NCI-H774 (cell line): Measurements from ENCODE around the gene RHOBTB3.

Experiments
- DNase-seq: peaks from one replicate; lab custom pipeline; 2025; lab: John Stamatoyannopoulos, UW

Gene RHOBTB3

GRCh38 chr5:95763941-95764340, 32.8 kb downstream of the RHOBTB3 start:
- DNase-seq: no peak

DNA sequence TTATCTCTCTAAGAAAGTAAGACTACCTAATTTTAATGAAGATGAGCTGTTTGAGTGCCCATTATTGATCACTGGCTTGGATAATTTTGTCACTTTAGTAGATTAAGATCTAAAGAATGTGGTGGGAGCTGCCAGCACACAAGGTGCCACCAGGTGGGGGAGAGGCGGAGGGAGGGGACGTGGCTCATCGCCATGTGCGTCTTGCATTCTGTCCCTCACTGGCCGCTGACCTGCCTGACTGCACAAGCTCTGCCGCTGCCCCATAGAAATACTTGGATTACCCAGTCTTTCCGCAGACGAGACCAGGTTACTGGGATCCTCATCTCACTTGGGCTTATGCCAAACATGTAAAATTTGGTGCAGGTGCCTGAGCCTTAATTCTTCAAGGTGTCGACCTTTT, 37.6 kb downstream of the RHOBTB3 start:
- DNase-seq: no peak

- DNase-seq: no peak
These were observed 39.9 kb downstream of the RHOBTB3 start for GRCh38 chr5:95770830-95771708.

DNA sequence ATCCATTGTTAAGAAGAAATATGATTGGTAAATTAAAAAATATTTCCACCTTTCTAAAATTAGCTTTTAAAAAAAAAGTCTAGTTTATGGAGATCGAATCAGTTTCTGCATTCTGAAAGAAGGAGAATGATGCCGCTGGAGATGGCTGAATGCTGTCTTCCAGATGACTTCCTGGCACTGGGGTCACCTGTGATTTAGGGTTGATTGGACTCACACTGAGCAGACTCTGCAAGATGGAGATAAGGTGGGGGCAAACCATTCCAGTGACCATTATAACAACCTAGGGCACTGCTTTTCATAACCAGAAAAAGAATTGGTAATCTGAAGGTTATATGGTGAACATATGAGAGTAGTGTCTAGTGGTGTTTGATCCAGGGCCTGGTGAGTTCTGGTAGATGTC, 40.8 kb downstream of the RHOBTB3 start:
- DNase-seq: no peak

DNA sequence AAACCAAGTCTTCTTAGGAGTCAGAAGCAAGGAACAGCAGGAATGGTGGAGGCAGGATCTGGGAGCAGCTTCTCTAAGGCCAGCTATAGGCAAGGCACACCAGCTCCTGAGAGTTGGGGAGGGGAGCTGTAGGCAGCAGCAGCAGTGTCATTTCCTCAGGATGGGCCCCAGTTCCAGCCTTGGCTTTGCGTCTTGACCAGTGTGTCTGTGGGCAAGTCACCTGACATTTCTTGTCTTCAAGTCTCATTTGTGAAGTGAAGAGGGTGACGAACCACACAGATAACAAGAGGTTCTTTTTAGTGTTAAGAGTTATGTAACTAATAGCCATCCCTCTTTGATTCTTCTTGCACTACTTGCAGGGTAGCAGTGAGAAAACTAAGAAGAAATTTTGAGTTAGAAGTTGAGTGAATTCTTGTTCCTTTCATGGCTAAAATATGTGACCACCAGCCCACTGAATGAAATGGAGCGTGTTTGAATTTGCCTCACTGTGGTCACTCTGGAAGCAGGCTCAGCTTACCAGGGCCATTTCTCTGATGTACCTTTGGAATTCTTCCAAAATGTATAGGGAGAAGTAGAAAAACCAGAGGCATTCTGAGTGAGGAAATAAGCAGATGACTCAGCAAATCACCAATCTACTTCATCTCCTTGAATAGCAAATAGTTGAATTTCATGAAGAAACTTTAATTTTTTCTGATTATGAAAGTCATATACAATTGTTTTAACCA, 42.4 kb downstream of the RHOBTB3 start:
- no peak for DNase-seq

DNA sequence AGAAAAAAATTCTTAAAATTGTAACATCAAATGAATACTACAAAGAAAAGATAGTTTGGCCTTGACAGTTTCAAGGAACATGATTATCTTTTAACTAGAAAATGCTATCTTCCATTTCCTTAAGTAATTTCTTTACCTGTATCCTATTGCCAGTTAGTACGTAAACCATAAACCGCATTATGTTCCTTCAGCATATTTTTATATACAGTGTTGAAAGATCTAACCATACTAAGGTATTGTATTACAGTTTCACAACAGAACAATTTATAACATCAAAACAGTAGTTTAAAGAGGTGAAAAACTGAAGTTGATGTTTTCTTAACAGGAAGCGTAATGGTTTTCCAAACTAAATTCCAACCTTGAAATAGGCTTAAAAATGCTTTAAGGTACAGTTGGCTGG, 46.3 kb downstream of the RHOBTB3 start:
- DNase-seq: no peak

DNA sequence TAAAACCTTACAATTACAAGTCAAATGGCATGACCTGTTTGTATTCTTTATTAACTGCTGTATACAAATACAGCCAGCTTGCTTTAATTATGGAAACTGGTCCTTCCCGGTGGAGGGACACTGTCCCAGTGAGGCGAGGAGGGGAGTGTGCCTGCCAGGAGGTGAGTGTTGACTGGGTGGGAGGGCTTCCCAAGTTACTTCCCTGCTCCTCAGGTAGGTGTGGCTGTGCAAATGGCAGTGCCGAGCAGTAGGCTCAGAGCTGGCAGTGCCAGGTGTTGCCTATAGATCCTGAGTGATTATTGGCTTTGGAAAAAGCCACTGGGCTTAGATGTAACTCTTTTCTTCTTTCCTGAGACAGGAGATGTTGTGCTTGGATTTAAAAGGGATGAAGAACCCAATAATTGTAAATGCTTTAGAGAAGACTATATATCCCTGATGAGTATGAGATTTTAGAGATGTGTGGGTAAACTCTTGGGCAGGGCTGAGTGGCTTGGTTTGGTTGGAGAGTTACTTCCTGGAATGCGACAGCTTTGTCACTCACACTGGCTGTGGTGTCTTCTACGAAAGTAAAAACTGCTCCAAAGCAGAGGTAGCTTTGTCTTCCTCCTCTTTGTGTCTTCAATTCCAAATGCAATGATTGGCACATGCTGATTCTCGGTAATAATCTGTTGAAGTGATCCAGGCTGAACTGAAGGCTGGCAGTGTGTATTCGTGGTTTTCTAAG, 47.7 kb downstream of the RHOBTB3 start:
- DNase-seq: no peak

- no peak for DNase-seq
These were observed 48.5 kb downstream of the RHOBTB3 start for GRCh38 chr5:95779611-95780010.

DNA sequence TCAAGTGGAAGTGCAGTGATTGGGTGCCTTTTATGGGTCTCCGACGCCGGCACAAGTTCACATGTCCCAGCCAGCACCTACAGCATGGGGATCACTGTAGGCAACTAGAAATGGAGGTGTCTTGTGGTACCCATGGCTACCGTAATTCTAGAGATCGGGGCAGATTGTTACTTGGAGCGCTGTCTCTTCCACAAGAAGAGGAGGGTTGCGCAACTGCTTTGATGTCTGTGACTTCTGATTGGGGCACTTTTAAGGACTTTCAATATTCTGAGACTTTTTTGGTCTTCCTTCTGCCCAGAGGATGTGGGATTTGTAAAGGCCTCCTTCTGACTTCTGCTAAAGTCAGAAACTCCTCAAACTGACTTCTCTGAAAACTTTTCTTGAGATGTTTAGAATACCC, 49.5 kb downstream of the RHOBTB3 start:
- no peak for DNase-seq

DNA sequence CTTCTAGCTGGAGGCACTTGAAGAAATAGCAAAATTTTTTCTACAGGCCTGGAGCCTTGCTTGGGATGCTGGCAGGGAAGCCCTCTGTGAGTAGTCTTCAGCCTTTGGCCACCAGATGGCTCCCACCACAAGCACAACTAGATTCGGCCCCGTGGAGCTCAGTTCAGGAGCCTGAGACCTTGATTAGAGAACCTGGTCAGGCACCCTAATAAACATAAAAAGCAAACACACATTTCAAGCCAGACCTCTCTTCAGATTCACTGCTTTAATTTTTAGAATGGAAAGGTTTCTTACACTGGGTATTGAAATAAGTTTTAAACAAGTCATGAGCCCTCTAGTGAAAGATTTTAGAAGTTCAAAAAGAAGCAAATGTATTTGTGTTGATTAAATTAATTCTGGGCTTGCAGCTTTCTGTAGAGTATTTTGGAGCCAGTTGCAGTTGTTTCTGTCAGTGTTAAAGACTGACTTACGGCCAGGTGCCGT, 50.0 kb downstream of the RHOBTB3 start:
- peak; percentile 56 for DNase-seq

GRCh38 chr5:95782181-95782580, 51.0 kb downstream of the RHOBTB3 start:
- DNase-seq: no peak

GRCh38 chr5:95783661-95784060, 52.5 kb downstream of the RHOBTB3 start:
- no peak for DNase-seq

DNA sequence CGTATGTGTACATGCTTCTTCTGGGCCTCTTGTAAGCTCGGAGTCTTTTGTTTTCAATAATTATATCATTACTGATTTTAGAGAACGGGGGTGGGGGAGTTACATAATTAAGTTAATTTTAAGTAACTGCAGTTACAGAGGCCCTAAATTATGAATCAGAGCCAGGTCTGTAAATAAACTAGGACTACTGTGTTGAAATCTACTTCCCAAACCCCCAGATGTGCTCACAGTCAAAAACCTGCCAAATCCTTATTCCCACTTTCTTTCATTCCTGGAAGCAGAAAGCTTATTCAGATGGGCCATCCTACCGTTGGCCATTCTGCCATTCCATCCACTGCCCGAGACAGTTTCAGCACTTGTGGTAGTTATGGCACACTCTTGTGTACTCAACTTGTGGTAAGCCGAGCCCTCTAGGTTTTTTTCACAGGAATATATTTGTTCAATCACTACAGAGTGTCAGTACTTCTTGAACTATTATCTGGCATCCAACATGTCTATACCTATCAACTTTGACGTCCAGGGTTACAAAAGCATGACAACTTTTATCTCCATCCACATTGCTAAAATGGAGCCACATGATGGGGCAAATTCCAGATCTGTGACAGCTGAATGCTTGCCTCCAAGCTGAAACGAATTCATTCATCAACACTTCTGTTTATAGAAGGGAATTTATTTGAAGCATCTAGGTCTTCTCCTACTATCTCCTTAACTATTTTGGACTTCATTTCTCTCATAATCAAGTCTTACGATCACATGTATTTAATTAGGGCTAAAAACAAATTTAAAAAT, 53.6 kb downstream of the RHOBTB3 start:
- no peak for DNase-seq

- DNase-seq: no peak
These were observed 55.8 kb downstream of the RHOBTB3 start for GRCh38 chr5:95786821-95787418.

GRCh38 chr5:95788493-95788892, 57.4 kb downstream of the RHOBTB3 start:
- no peak for DNase-seq

- DNase-seq: no peak
These were observed 60.6 kb downstream of the RHOBTB3 start for GRCh38 chr5:95791751-95792150.

DNA sequence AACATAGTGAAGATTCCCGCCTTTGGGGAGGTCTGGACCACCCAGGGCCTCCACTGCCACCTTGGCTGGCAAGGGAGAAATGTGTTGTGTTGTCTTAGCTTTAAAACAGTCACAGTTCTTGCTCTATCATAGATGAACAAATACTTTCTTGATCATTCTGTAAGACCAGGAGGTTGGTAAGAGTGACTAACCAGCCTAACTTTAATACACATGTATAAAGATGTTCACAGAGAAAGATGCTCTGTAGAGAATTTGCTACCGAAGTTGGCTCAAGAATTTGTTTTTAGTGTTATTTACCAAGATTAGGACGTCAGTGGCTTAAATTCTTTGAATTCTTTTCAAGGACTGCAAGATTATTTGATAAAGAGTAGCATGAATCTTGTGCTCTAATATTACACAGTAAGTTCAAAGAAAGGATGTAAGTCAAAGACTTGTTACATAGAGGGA, 63.0 kb downstream of the RHOBTB3 start:
- no peak for DNase-seq

DNA sequence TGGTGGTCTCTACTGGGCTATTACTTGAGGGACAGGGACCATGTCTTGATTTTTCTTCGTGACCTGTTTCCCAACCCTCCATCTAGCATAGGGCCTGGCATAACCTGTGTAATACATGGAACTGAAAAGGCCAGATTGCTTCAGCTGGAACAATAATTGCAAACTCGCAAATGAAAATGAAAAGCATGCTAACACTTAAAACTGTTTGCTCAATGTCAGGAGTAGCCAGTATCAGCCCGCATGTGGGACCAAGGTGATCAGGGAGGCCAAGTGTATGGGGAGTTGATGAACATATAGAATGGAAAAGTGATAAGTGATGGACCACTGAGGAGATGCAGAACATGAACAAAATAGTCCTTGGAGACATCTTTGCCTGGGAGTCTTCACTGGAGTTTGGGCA, 66.2 kb downstream of the RHOBTB3 start:
- DNase-seq: no peak

DNA sequence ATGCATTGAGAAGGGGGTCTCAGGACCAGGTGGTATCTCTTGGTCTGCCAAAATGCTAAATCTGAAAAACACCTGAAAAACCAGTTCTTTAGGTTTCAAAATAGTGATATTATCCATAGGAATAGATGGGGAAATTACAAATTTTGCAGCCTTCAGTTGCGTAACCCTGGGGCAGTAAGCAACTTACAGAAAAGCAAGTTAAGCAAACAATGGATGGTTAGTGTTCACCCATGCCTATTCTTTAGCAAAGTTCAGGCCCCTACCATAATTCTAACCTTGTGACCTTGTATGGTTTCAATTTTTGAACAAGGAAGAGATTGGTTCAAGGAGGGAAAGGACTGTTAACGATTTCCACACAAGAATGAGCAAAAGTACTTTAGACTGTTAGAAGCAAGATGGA, 66.9 kb downstream of the RHOBTB3 start:
- no peak for DNase-seq

DNA sequence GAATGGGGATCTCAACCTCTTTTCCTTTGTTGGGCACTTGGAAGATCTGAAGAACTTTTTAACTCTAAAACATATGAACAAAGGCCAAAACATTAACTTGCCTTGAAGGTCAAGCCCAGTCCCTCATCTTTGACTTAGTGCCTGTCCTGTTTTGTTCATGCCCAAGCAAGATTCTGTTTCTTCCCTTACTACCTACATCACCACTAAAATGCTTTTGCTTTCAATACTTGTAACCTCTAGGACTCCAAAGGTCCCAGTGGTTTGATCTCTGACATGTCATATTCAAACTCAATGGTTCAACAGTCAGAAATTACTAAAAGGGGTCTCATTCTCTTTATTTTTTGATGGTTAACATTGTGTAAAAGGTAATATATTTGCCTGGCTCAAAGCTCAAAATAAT, 67.4 kb downstream of the RHOBTB3 start:
- DNase-seq: no peak

DNA sequence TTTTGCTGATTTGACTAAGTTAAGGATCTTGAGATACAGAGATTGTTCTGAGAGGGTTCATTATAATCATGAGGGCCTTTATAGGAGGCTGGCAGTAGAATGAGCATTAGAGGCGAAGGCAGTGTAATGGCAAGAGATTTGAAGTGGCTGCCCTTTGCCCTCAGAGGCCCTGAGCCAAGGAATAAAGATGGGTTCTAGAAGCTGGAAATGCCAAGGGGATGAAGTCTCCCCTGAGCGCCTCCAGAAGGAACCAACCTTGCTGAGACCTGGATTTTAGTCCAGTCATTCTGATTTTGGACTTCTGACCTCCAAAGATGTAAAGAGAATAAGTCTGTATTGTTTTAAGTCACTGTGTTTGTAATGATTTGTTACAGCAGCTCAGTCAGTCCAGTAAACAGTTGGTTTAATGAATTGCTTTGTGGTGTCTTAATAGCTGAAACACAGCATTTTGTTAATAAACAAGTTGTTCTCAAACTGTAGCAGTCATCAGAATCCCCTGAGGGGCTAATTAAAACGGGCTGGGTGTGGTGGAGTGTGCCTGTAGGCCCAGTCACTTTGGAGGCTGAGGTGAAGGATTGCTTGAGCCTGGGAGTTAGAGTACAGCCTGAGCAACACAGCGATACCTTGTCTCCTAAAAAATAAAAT, 68.2 kb downstream of the RHOBTB3 start:
- DNase-seq: no peak
